ENCODE measurements around the gene ZNF546.

The ZNF546 gene

DNA sequence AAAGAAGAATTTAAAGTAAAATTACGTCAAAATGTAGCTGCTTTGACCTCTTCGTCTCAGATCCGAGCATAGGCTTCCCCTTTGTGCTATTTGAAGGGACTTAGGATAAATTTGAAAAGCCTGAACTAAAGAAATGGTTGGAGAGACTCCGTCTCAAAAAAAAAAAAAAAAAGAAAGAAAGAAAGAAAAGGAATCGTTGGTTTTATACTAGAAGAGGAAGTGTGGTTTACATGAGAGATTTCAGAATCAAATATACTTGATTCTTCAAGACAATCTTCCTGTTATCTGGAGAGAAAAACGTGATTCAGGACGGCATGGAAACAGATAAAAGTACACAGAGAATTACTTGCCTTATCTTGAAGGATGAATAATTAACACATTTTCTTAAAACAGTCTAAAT lies 59.6 kb downstream of the ZNF546 start:
- DNase-seq: no peak

DNA sequence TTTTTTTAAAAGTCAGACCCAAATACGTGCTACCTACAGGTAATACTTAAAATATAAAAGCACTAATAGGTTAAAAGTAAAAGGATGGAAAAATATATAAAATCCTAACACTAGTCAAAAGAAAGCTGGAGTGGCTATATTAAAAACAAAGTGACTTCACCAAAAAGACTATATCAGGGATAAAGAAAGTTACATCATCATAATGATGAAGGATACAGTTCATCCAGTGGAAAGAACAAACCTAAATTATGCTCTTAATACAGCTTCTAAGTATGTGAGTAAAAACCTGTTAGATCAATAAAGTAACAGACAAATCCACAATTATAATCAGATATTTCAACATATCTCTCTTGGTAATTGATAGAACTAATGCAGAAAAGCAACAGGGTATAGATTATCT lies 60.3 kb downstream of the ZNF546 start:
- DNase-seq: no peak

DNA sequence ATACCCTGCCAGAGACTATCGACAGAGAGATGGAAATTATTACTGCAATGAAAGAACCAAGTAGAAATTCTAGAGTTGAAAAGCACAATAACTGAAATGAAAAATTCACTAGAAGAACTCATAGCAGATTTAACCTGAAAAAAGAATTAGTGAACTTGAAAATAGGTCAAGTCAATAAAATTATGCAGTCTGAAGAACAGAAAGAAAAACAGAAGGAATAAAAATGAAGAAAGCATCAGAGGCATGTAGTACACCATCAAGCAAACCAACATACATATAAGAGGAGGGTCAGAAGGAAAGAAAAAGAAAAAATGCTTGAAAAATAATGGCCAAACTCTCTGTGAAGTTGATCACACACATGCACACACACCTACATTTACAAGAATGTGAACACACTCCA lies 62.8 kb downstream of the ZNF546 start:
- no peak for DNase-seq

DNA sequence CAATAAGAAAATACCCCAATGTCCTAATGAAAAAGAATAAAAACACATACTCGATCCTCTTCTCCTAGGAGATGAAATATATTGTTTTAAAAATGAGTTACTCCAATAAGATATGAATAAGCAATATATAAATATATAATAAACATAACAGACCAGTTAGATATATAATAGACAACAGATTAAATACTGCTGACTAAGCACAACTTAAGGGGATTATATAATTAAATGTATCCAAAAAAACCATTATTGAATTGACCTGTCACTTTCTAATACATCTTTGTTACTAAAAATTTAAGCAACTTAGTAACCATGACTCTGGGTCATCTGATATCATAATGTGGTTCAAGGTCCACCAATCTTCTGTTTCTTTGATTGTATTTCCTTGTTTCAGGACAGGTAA lies 73.2 kb downstream of the ZNF546 start:
- no peak for DNase-seq

All from CD4-positive, alpha-beta T cell treated with Interleukin-12 subunit alpha and Interleukin-12 subunit beta, for 1 hour (primary cell).